A549 (cell line): Measurements from ENCODE around the gene PNLDC1. TPM values are rescaled to one million over a fixed set of nuclear protein-coding genes. Genes with fewer than 3 reads are reported as not detected.

Experiments used
- ATAC-seq, 2 experiments: fragments of 200-7000 bp in 1 of 2; fragments of >200 bp in 1 of 2; cut with Nextera tagmentation in 1 of 2; cut with Tn5 transposase in 1 of 2; 3 replicates each; pipeline versions ENCODE4 v1.8.0 to v1.9.1; 2018 to 2020; ENCODE audit warnings: mild to moderate bottlenecking in 1 of 2, moderate library complexity in 1 of 2
- CTCF ChIA-PET: fragments of 300-600 bp; sonication (Branson Sonifier 250); formaldehyde crosslinking; extraction: SDS; loops from one replicate; lab custom pipeline; 2021; ENCODE audit warnings: antibody characterized with exemption, inconsistent platforms; lab: Yijun Ruan, JAX
- POLR2A ChIA-PET: fragments of 350-600 bp; formaldehyde crosslinking; extraction: SDS; loops from one replicate; lab custom pipeline; 2021; ENCODE audit warnings: antibody characterized with exemption, inconsistent platforms; lab: Yijun Ruan, JAX
- DNase-seq, 2 experiments: peaks; one replicate each; pipeline versions ENCODE4 v3.0.0 to v3.0.0-alpha.2; 2011 to 2016; ENCODE audit warnings: low read depth in 1 of 2, low spot score in 1 of 2
- FAIRE-seq: peaks from 2 replicates; lab custom pipeline; 2011; peaks lifted over from hg19 to GRCh38; lab: Jason Lieb, UNC
- H3K27ac ChIP-seq, 2 experiments: fragments of >200 bp; sonication (Bioruptor Twin); formaldehyde crosslinking; 3 replicates each; pipeline ENCODE4 v1.5.1; 2016 to 2017
- H3K4me1 ChIP-seq: fragments of >200 bp; sonication (Bioruptor Twin); formaldehyde crosslinking; 3 replicates; pipeline ENCODE4 v1.6.1; 2016
- H3K4me2 ChIP-seq: fragments of >200 bp; sonication (Bioruptor Twin); formaldehyde crosslinking; 3 replicates; pipeline ENCODE4 v1.6.1; 2016
- H3K4me3 ChIP-seq: fragments of >200 bp; sonication (Bioruptor Twin); formaldehyde crosslinking; 3 replicates; pipeline ENCODE4 v1.5.1; 2016
- H3K9me3 ChIP-seq: fragments of >200 bp; sonication (Bioruptor Twin); formaldehyde crosslinking; 3 replicates; pipeline ENCODE4 v1.6.1; 2016
- CBX8 ChIP-seq: fragments of 200-600 bp; sonication (generic); IDR thresholded peaks from 2 replicates; pipeline ENCODE4 v1.6.1; 2016
- CEBPB ChIP-seq, 2 experiments: fragments of >200 bp in 1 of 2; sonication (Bioruptor Twin) in 1 of 2; formaldehyde crosslinking in 1 of 2; IDR thresholded peaks; 2 replicates each; pipeline ENCODE4 v1.6.1; 2012 to 2016
- E2F6 ChIP-seq: IDR thresholded peaks from 2 replicates; pipeline ENCODE4 v1.6.1; 2012; ENCODE audit warnings: low read depth, borderline replicate concordance
- EHF ChIP-seq: fragments of 250-450 bp; sonication (Bioruptor Pico); IDR thresholded peaks from 2 replicates; pipeline ENCODE4 v1.5.0; 2020; ENCODE audit warnings: mild to moderate bottlenecking
- EP300 ChIP-seq, 2 experiments: fragments of >200 bp; sonication (Bioruptor Twin); formaldehyde crosslinking; IDR thresholded peaks; 2 replicates in 1 of 2; 3 replicates in 1 of 2; pipeline ENCODE4 v1.6.1; 2016 to 2017
- HDAC2 ChIP-seq: fragments of 200-600 bp; sonication (generic); IDR thresholded peaks from 2 replicates; pipeline ENCODE4 v1.6.1; 2016
- HES2 ChIP-seq: fragments of >200 bp; sonication (Bioruptor Twin); formaldehyde crosslinking; IDR thresholded peaks from 2 replicates; pipeline ENCODE4 v1.6.1; 2016
- HMGXB4 ChIP-seq: fragments of 250-450 bp; sonication (Bioruptor Pico); IDR thresholded peaks from 2 replicates; pipeline ENCODE4 v1.5.0; 2021; ENCODE audit warnings: mild to moderate bottlenecking, moderate library complexity, borderline replicate concordance
- HOXA7 ChIP-seq: fragments of 250-450 bp; sonication (Bioruptor Pico); IDR thresholded peaks from 2 replicates; pipeline ENCODE4 v1.5.0; 2020; ENCODE audit warnings: mild to moderate bottlenecking, moderate library complexity
- KDM5A ChIP-seq: fragments of 200-600 bp; sonication (generic); IDR thresholded peaks from 2 replicates; pipeline ENCODE4 v1.6.1; 2016; ENCODE audit warnings: antibody characterized with exemption, mild to moderate bottlenecking
- MAFK ChIP-seq: fragments of 450-650 bp; IDR thresholded peaks from 2 replicates; pipeline ENCODE4 v1.6.1; 2014; ENCODE audit not compliant: partially characterized antibody
- MAX ChIP-seq: IDR thresholded peaks from 2 replicates; pipeline ENCODE4 v1.6.1; 2012
- NFE2L2 ChIP-seq: fragments of 150-350 bp; conservative IDR thresholded peaks from 2 replicates; pipeline ENCODE4 v1.6.1; 2014; ENCODE audit warnings: low read length
- NR3C1 ChIP-seq: fragments of >200 bp; sonication (Bioruptor Twin); formaldehyde crosslinking; IDR thresholded peaks from 3 replicates; pipeline ENCODE4 v1.6.1; 2017
- PHF8 ChIP-seq: fragments of 200-600 bp; sonication (generic); IDR thresholded peaks from 2 replicates; pipeline ENCODE4 v1.6.1; 2016; ENCODE audit warnings: low read depth, mild to moderate bottlenecking, antibody characterized with exemption, moderate library complexity, borderline replicate concordance
- REST ChIP-seq: fragments of 200-600 bp; sonication (generic); IDR thresholded peaks from 2 replicates; pipeline ENCODE4 v1.6.1; 2016; ENCODE audit warnings: antibody characterized with exemption, mild to moderate bottlenecking, moderate library complexity
- RFX5 ChIP-seq: fragments of 450-650 bp; IDR thresholded peaks from 2 replicates; pipeline ENCODE4 v1.7.1; 2014; ENCODE audit warnings: antibody characterized with exemption, mild to moderate bottlenecking, moderate library complexity
- RNF2 ChIP-seq: fragments of 200-600 bp; sonication (generic); IDR thresholded peaks from 2 replicates; pipeline ENCODE4 v1.6.1; 2016; ENCODE audit warnings: low read depth, mild to moderate bottlenecking, antibody characterized with exemption, moderate library complexity, borderline replicate concordance
- SMC3 ChIP-seq: fragments of >200 bp; sonication (Bioruptor Twin); formaldehyde crosslinking; IDR thresholded peaks from 3 replicates; pipeline ENCODE4 v1.6.1; 2018; ENCODE audit warnings: inconsistent platforms
- TFCP2L1 ChIP-seq: fragments of 250-450 bp; sonication (Bioruptor Pico); IDR thresholded peaks from 2 replicates; pipeline ENCODE4 v1.5.0; 2021; ENCODE audit warnings: mild to moderate bottlenecking
- ZC3H11A ChIP-seq: fragments of 450-650 bp; IDR thresholded peaks from 2 replicates; pipeline ENCODE4 v1.6.1; 2014; ENCODE audit warnings: antibody characterized with exemption, mild to moderate bottlenecking
- WGBS: methylation state at CpG from one replicate; pipeline ENCODE4 v1.1.6; 2017; ENCODE audit errors: missing lambda C conversion rate; 5-methylcytosine and 5-hydroxymethylcytosine counted together
- polyA plus RNA-seq, 4 experiments: library from polyadenylated mRNA; depleted of rRNA in 3 of 4; stranded (reverse); fragments of >200 nt; fragmentation: RNase III in 1 of 4; extraction: RNeasy Plus Mini Kit Qiagen cat#74134 plus additional on column Dnase treatment in 1 of 4; gene quantifications; 2 replicates in 3 of 4; 3 replicates in 1 of 4; pipeline ENCODE4 v1.2.3, GENCODE V29; 2011 to 2017
- TF ChIP-seq, protein P1 (sequence below): IDR thresholded peaks from 2 replicates; pipeline ENCODE4 v1.6.1; 2012
- TF ChIP-seq, protein P2 (sequence below): fragments of >200 bp; sonication (Bioruptor Twin); formaldehyde crosslinking; IDR thresholded peaks from 3 replicates; pipeline ENCODE4 v1.5.1; 2016

The PNLDC1 gene
- polyA plus RNA-seq, 2 of the 4 experiments (the other 2 are of a cell fraction): 0.09 to 0.13 TPM

DNA sequence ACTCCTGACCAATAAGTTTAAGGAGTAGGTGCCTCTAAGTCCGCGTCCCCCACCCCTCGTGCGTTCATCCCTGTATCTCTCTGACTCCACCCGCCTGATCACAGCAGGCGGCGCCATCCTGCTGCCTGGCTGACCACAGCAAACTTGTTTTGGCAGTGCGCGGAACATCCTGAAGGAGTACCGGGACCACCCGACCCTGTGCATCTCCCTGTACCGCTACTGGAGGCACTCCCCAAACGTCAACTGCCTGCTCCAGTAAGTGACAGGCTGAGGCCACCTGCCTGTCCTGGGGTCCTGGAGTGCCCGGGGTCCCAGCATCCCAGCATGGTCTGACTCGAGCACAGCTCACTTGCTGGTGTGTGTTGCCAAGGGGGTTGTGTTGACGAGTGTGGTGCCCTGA is 19.0 kb downstream of the PNLDC1 start:
- ChIA-PET CTCF (interaction anchor here (0.8 kb wide), 1 partner anchor 8 kb away, joined by 3 read pairs; no protein-coding TSS in a partner anchor), POLR2A (no interaction called here)
- Histone ChIP-seq H3K4me2 (no peak overlapping the region), H3K27ac (no peak overlapping the region), H3K4me1 (no peaks in the 10 kb centered on the region), H3K4me3 (no peak overlapping the region), H3K9me3 (no peaks in the 10 kb centered on the region)
- FAIRE-seq (no peak), ATAC-seq (no peak), DNase-seq (no peak)
- TF ChIP-seq SMC3 (no peak), KDM5A (no peak), REST (no peak), TFCP2L1 (no peak), NFE2L2 (no peak)
- 89% methylated on average over 11 of the region's 16 CpGs for WGBS

DNA sequence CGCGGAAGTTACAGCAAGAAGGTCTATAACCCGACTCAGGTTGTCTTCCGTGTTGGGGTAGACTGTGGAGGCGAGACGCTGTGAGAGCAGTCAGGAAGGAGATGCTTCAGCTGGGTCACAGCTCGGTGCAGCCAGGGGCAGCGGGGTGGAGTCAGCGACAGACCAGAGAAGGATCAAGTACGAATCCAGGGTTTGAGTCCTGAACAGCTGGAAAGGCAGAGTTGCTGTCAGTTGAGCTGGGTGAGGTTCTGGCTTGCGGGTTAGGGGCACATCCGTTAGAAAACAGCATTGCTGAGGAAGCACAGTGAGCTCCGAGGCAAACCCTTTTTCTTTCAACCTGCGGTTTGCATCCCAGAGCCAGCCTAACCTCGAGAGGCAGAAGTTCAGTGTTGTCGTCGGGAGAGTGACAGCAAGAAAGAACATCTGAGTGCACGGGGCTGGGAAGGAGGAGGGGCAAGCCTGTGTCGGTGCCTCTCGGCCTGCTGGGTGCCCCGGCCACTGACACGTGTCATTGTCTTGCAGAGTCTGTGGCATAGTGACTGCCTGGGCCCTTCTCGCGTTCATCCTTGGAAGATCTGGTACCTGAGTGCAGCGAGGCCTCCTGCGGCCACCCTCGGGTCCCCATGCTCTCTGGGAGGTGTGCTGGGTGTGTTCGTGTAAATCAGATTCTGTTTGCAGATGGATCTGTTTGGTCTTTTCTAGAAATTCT is 20.0 kb downstream of the PNLDC1 start:
- no peak for DNase-seq
- H3K9me3 ChIP-seq: no peaks in the 10 kb centered on the region
- POLR2A ChIA-PET: no interaction called here
- no peak overlapping the region for H3K4me2 ChIP-seq
- CTCF ChIA-PET: interaction anchor here (0.8 kb wide), 1 partner anchor 9 kb away, joined by 3 read pairs; no protein-coding TSS in a partner anchor
- TF ChIP-seq EHF (no peak), CEBPB (IDR thresholded peaks at IDR 0.05) (no peak), MAFK (no peak)
- ATAC-seq: no peak
- WGBS: 62% methylated on average over 23 of the region's 28 CpGs
- H3K4me3 ChIP-seq: no peak overlapping the region
- no peak overlapping the region for H3K27ac ChIP-seq
- no peak for FAIRE-seq
- H3K4me1 ChIP-seq: no peaks in the 10 kb centered on the region

- H3K4me3 ChIP-seq: no peak overlapping the region
- POLR2A ChIA-PET: no interaction called here
- H3K9me3 ChIP-seq: no peaks in the 10 kb centered on the region
- H3K4me2 ChIP-seq: no peak overlapping the region
- TF ChIP-seq EHF (no peak), RFX5 (no peak), CBX8 (no peak), HES2 (no peak), HOXA7 (CRISPR knock-in tag) (no peak), NR3C1 (no peak), ZC3H11A (no peak), E2F6 (no peak), HDAC2 (no peak), RNF2 (no peak), TFCP2L1 (no peak), EP300 (IDR thresholded peaks at IDR 0.05) (no peak), HMGXB4 (no peak), MAX (no peak), PHF8 (no peak), MAFK (no peak)
- TF ChIP-seq, protein P1, sequence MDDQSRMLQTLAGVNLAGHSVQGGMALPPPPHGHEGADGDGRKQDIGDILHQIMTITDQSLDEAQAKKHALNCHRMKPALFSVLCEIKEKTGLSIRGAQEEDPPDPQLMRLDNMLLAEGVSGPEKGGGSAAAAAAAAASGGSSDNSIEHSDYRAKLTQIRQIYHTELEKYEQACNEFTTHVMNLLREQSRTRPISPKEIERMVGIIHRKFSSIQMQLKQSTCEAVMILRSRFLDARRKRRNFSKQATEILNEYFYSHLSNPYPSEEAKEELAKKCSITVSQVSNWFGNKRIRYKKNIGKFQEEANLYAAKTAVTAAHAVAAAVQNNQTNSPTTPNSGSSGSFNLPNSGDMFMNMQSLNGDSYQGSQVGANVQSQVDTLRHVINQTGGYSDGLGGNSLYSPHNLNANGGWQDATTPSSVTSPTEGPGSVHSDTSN: no peak
- TF ChIP-seq, protein P2, sequence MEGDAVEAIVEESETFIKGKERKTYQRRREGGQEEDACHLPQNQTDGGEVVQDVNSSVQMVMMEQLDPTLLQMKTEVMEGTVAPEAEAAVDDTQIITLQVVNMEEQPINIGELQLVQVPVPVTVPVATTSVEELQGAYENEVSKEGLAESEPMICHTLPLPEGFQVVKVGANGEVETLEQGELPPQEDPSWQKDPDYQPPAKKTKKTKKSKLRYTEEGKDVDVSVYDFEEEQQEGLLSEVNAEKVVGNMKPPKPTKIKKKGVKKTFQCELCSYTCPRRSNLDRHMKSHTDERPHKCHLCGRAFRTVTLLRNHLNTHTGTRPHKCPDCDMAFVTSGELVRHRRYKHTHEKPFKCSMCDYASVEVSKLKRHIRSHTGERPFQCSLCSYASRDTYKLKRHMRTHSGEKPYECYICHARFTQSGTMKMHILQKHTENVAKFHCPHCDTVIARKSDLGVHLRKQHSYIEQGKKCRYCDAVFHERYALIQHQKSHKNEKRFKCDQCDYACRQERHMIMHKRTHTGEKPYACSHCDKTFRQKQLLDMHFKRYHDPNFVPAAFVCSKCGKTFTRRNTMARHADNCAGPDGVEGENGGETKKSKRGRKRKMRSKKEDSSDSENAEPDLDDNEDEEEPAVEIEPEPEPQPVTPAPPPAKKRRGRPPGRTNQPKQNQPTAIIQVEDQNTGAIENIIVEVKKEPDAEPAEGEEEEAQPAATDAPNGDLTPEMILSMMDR: no peak
- ATAC-seq (no peak), FAIRE-seq (no peak), DNase-seq (no peak)
- no peaks in the 10 kb centered on the region for H3K4me1 ChIP-seq
- CTCF ChIA-PET: no interaction called here
- H3K27ac ChIP-seq: no peak overlapping the region
- 75% methylated on average over 11 of the region's 11 CpGs for WGBS
Measured at GRCh38 chr6:159821122-159821521, 21.0 kb downstream of the PNLDC1 start.
